ENCODE measurements around the gene BSPRY.

- TF ChIP-seq EZH2phosphoT487 (IDR thresholded peaks at IDR 0.05; ENCODE audit: unreplicated experiment) (no peak), CTCF (conservative IDR thresholded peaks at IDR 0.05; ENCODE audit: low read depth in 2 of 2) (no peak), POLR2AphosphoS5 (IDR thresholded peaks at IDR 0.05; ENCODE audit: low read depth) (no peak), CREB1 (CRISPR knock-in tag; IDR thresholded peaks at IDR 0.05; ENCODE audit: low read depth) (no peak), REST (IDR thresholded peaks at IDR 0.05; ENCODE audit: unreplicated experiment) (no peak), JUNB (IDR thresholded peaks at IDR 0.05; ENCODE audit: unreplicated experiment) (no peak), EZH2 (IDR thresholded peaks at IDR 0.05; ENCODE audit: low read depth, unreplicated experiment) (no peak), STAT1 (IDR thresholded peaks at IDR 0.05; ENCODE audit: unreplicated experiment) (no peak)
Measured at GRCh38 chr9:113320051-113320450, 29.3 kb upstream of the BSPRY start.
